Measurements from ENCODE around the gene KSR2.

- TF ChIP-seq POLR2A (IDR thresholded peaks at IDR 0.05; ENCODE audit: low read length) (no peak), GATA1 (IDR thresholded peaks at IDR 0.05; ENCODE audit: low read depth, low read length) (no peak)
Observed at GRCh38 chr12:117646520-117646919, 322.3 kb downstream of the KSR2 start.

All from erythroblast (primary cell).